HG03442 (cell line): ENCODE results near the gene TEX10.
"Not testable (repeated sequence)": the region's sequence is repeated elsewhere in the genome, so short reads cannot be mapped to it uniquely, and the experiment has no call there.

Experiments used
- ATAC-seq: cut with Tn5 transposase; IDR thresholded peaks from one replicate; pipeline ENCODE4 v1.9.1; 2021; ENCODE audit warnings: mild to moderate bottlenecking, moderate library complexity; ENCODE audit not compliant: unreplicated experiment

The TEX10 gene

GRCh38 chr9:100352727-100353505 is at the start of gene TEX10:
Gene TEX10 (minus strand): TSS chr9:100352942. CDS start chr9:100349363, 3,579 bp downstream.
- ATAC-seq = peak; percentile 72

GRCh38 chr9:100401042-100401441 is 48.3 kb upstream of the TEX10 start:
- ATAC-seq = no peak

- ATAC-seq = no peak
Observed at GRCh38 chr9:100397529-100398266, 45.0 kb upstream of the TEX10 start.

GRCh38 chr9:100396769-100397168 is 44.0 kb upstream of the TEX10 start:
- no peak for ATAC-seq

GRCh38 chr9:100394816-100395215 is 42.1 kb upstream of the TEX10 start:
- no peak for ATAC-seq

- no peak for ATAC-seq
Observed at GRCh38 chr9:100394032-100394695, 41.4 kb upstream of the TEX10 start.

GRCh38 chr9:100392989-100393388 is 40.2 kb upstream of the TEX10 start:
- ATAC-seq = not testable (repeated sequence)

GRCh38 chr9:100379862-100380261 is 27.1 kb upstream of the TEX10 start:
- no peak for ATAC-seq

GRCh38 chr9:100377015-100377414 is 24.3 kb upstream of the TEX10 start:
- ATAC-seq = no peak

GRCh38 chr9:100375658-100376057 is 22.9 kb upstream of the TEX10 start:
- ATAC-seq = no peak

GRCh38 chr9:100372648-100373047 is 19.9 kb upstream of the TEX10 start:
- no peak for ATAC-seq

- ATAC-seq = no peak
Observed at GRCh38 chr9:100370064-100370723, 17.5 kb upstream of the TEX10 start.

GRCh38 chr9:100368672-100369071 is 15.9 kb upstream of the TEX10 start:
- no peak for ATAC-seq

- ATAC-seq = no peak
Observed at GRCh38 chr9:100366121-100366520, 13.4 kb upstream of the TEX10 start.

- no peak for ATAC-seq
Observed at GRCh38 chr9:100364013-100364412, 11.3 kb upstream of the TEX10 start.

GRCh38 chr9:100359057-100359456 is 6.3 kb upstream of the TEX10 start:
- ATAC-seq = no peak

- ATAC-seq = no peak
Observed at GRCh38 chr9:100357501-100357900, 4.8 kb upstream of the TEX10 start.

- ATAC-seq = no peak
Observed at GRCh38 chr9:100355561-100355960, 2.8 kb upstream of the TEX10 start.

GRCh38 chr9:100354121-100354800 is 1.5 kb upstream of the TEX10 start:
- no peak for ATAC-seq

GRCh38 chr9:100352201-100352726 is 478 bp downstream of the TEX10 start:
- ATAC-seq = peak; percentile 43
